G401.6 (cell line): ENCODE measurements around the gene TNFRSF17.
"Not testable (repeated sequence)": the region's sequence is repeated elsewhere in the genome, so short reads cannot be mapped to it uniquely, and the experiment has no call there.

Experiments
- FAIRE-seq: peaks from 2 replicates; lab custom pipeline; 2012; peaks lifted over from hg19 to GRCh38; lab: Jason Lieb, UNC

Gene TNFRSF17

GRCh38 chr16:11964761-11965551 is at the start of gene TNFRSF17:
Gene TNFRSF17 (plus strand): TSS chr16:11965210. CDS start chr16:11965325, 115 bp downstream.
- no peak for FAIRE-seq

- peak; percentile 94 for FAIRE-seq
Measured at GRCh38 chr16:11915644-11916523, 49.1 kb upstream of the TNFRSF17 start, which contains the start of gene GSPT1. Gene GSPT1 (minus strand): TSS chr16:11915956. CDS start chr16:11915720, 236 bp downstream.

GRCh38 chr16:11916524-11917285 is 48.3 kb upstream of the TNFRSF17 start:
- peak; percentile 97 for FAIRE-seq

GRCh38 chr16:11924046-11924445 is 41.0 kb upstream of the TNFRSF17 start:
- FAIRE-seq = not testable (repeated sequence)

GRCh38 chr16:11927350-11927749 is 37.7 kb upstream of the TNFRSF17 start:
- not testable (repeated sequence) for FAIRE-seq

GRCh38 chr16:11941945-11942344 is 23.1 kb upstream of the TNFRSF17 start, which contains the start of gene NPIPB2:
Gene NPIPB2 (minus strand): TSS chr16:11942045. CDS start chr16:11942045, 0 bp downstream.
- FAIRE-seq = not testable (repeated sequence)

GRCh38 chr16:11946433-11946832 is 18.6 kb upstream of the TNFRSF17 start:
- no peak for FAIRE-seq

GRCh38 chr16:11948819-11949218 is 16.2 kb upstream of the TNFRSF17 start:
- no peak for FAIRE-seq

- peak; percentile 81 for FAIRE-seq
Measured at GRCh38 chr16:11949527-11949926, 15.5 kb upstream of the TNFRSF17 start.

GRCh38 chr16:11950388-11950787 is 14.6 kb upstream of the TNFRSF17 start:
- no peak for FAIRE-seq

GRCh38 chr16:11953576-11953975 is 11.4 kb upstream of the TNFRSF17 start:
- not testable (repeated sequence) for FAIRE-seq

- no peak for FAIRE-seq
Measured at GRCh38 chr16:11955713-11956123, 9.3 kb upstream of the TNFRSF17 start.

- FAIRE-seq = no peak
Measured at GRCh38 chr16:11956558-11956957, 8.5 kb upstream of the TNFRSF17 start.

GRCh38 chr16:11957591-11958395 is 7.2 kb upstream of the TNFRSF17 start:
- FAIRE-seq = no peak

GRCh38 chr16:11962457-11962856 is 2.6 kb upstream of the TNFRSF17 start:
- not testable (repeated sequence) for FAIRE-seq

GRCh38 chr16:11962978-11963377 is 2.0 kb upstream of the TNFRSF17 start:
- FAIRE-seq = not testable (repeated sequence)

- FAIRE-seq = no peak
Measured at GRCh38 chr16:11963706-11964105, 1.3 kb upstream of the TNFRSF17 start.

GRCh38 chr16:11966173-11966572 is 1.2 kb downstream of the TNFRSF17 start:
- no peak for FAIRE-seq

- no peak for FAIRE-seq
Measured at GRCh38 chr16:11967195-11967911, 2.3 kb downstream of the TNFRSF17 start.

GRCh38 chr16:11968577-11968976 is 3.6 kb downstream of the TNFRSF17 start:
- no peak for FAIRE-seq
